Measurements from ENCODE around the gene RFPL1.

The RFPL1 gene

DNA sequence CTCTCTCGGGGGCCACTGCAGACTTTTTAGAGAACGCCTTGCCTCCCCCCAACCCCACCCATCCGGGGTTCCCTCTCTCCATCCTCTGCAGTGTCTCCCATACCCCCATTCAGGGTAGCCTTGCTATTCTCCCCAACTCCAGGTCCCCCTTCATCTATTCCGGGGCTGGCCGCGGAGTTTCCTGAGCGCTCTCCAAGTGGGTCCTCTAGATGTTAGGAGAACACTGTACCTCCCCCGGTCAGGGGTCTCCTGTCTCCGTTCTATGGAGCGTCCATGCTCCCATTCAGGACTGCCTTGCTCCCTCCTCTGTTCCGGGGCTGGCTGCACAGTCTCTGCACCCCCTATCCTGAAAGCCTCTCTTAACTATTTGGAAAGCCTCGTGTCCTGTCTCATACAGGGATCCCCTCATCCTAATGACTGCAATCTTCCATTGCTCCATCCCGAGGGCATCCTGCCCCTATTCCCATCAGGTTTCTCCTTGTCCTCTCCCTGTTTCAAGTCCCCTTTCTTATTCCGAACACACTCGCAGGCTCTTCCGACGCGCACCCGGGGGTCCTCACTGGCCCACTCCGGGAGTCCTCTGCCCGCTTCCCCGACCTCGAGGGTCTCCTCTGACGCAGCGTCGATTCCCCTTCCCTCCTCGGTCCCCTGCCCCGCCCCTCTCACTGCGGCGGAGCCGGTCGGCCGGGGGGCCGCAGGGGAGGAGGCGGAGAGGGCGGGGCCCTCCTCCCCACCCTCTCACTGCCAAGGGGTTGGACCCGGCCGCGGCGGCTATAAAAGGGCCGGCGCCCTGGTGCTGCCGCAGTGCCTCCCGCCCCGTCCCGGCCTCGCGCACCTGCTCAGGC is 41.3 kb downstream of the RFPL1 start, which contains the start of gene NEFH:
Gene NEFH (plus strand): TSS at position 802 of the 845 bp plus-strand sequence. CDS start 45 bp downstream, outside the sequence.
- no peak for DNase-seq

DNA sequence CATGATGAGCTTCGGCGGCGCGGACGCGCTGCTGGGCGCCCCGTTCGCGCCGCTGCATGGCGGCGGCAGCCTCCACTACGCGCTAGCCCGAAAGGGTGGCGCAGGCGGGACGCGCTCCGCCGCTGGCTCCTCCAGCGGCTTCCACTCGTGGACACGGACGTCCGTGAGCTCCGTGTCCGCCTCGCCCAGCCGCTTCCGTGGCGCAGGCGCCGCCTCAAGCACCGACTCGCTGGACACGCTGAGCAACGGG is 41.8 kb downstream of the RFPL1 start:
- DNase-seq: no peak

DNA sequence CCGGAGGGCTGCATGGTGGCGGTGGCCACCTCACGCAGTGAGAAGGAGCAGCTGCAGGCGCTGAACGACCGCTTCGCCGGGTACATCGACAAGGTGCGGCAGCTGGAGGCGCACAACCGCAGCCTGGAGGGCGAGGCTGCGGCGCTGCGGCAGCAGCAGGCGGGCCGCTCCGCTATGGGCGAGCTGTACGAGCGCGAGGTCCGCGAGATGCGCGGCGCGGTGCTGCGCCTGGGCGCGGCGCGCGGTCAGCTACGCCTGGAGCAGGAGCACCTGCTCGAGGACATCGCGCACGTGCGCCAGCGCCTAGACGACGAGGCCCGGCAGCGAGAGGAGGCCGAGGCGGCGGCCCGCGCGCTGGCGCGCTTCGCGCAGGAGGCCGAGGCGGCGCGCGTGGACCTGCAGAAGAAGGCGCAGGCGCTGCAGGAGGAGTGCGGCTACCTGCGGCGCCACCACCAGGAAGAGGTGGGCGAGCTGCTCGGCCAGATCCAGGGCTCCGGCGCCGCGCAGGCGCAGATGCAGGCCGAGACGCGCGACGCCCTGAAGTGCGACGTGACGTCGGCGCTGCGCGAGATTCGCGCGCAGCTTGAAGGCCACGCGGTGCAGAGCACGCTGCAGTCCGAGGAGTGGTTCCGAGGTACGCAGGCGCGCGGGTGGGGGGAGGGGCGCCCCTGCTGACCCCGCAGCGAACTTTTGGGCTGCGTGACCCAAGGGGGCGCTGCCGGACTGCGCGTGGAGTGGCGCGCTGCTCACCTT is 42.3 kb downstream of the RFPL1 start:
- peak; percentile 69 for DNase-seq

DNA sequence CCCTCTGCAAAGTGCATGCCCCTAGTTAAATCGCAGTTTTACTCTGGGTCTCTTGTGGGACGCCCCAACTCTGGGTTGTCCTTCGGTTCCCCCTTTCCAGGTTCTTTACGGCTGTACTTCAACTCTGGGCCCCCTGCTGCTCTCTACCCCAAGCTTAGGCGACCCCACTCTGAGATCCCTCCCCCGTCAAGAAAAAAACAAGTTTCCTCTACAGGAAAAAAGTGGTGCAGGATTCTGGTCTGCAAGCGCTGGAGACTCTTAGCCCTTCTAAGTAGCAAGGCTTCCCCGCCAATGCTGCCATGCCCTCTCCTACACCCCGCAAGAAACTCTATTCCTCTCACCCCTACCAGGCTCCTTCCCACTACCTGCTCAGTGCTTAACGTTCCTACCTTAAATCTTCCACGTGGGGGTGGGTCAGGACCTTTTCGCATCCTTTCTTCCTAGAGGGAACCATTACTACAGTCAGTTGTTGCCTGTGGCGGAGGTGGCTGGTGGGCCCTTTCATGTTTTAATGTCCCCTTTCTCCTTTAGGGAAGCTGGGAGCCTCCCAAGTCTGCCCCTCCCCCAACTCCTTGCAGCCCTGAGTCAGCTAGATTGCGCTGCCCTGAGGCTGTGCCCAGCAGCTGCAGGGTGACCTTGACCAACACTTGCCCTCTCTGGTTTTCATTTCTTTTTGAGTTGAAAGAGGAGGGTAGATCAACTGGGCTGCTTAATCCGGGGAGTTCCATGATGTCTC is 43.0 kb downstream of the RFPL1 start:
- DNase-seq: no peak

DNA sequence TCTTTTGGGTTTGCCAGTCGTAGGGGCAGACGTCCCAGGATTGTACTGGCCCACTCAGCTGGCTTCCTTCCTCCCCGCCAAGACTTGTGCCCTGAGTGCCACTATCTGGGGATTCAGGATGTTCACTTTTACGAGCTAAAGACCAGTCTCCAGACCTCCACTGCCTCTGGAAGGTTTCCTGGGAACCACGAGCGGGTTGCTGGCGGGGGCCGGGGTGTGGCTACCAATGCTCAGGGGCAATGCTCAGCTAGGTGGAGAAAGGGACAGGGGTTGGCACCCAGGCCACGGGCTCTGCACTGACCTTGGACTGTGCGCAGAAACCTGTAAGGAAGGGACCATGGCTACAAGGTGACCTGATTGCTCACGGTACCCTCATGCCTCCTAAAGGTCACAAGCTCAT is 43.9 kb downstream of the RFPL1 start:
- DNase-seq: no peak

DNA sequence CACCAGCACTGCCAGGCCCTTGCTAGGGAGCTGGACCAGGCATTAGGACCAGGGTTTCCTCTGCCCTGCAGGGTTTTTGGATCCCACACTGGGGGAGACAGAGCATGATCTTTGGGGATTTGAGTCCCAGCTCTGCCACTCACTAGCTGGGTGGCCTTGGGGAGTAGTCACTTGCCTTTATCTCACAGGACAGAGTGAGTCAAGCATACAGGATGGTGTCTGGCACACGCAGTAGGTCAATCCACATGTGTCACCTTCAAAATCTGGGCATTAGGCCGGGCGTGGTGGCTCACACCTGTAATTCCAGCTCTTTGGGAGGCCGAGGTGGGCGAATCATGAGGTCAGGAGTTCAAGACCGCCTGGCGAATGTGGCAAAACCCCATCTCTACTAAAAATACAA is 44.3 kb downstream of the RFPL1 start:
- no peak for DNase-seq

DNA sequence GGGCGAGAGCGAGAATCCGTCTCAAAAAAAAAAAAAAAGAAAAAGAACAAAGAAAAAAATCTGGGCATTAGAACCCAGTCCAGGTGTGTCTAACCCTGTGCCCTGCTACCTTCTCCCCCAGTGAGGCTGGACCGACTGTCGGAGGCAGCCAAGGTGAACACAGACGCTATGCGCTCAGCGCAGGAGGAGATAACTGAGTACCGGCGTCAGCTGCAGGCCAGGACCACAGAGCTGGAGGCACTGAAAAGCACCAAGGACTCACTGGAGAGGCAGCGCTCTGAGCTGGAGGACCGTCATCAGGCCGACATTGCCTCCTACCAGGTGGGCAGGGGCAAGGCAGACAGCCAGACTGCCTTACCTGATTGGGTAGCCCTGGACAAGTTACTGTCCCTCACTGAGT is 44.9 kb downstream of the RFPL1 start:
- DNase-seq: no peak

DNA sequence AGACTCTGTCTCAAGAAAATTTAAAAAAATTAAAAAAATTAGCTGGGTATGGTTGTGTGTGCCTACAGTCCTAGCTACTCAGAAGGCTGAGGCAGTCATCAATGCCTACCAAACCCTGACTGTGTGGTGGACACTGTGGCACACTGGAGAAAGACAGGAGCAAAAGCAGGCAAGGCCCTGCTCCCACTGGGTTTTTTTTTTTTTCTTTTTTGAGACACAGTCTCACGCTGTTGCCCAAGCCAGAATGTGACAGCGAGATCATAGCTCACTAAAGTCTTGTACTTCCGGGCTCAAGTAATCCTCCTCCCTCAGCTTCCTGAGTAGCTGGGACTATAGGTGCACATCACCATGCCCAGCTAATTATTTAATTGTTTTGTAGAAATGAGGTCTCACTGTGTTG is 46.3 kb downstream of the RFPL1 start:
- no peak for DNase-seq

DNA sequence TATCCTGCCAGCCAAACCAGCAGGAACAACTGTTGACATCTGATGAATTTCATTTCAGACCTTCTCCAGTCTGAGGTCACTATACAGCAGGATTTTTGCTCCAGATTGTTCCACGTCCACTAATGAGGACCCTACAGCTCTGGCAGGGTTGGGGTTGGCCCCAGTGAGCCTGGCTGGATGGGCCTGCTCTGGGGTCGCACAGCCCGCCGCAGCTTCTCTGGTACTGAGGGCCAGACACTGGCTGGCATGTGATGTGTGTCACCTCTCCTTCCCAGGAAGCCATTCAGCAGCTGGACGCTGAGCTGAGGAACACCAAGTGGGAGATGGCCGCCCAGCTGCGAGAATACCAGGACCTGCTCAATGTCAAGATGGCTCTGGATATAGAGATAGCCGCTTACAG is 47.1 kb downstream of the RFPL1 start:
- DNase-seq: no peak

DNA sequence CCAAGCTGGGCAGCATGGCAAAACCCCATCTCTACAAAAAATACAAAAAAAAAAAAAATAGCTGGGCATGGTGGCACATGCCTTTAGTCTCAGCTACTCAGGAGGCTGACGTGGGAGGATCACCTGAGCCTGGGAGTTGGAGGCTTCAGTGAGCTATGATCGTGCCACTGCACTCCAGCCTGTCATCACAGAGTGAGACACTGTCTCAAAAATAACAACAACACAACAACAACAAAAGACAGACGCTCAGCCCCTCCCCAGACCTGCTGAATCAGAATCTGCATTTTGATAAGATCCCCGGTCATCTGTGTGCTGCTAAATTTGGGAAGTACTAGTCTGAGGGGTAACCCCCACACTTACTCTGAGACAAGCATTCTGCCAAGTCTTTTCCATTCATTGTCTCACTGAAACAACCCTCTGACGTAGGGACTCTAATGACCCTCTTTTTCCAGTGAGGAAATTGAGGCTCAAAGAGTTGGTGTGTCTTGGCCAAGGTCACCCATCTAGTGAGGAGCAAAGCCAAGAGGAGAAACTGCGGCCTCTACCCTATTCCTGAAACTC is 49.1 kb downstream of the RFPL1 start:
- DNase-seq: no peak

- peak; percentile 31 for DNase-seq
Observed at GRCh38 chr22:29489127-29489780, 50.9 kb downstream of the RFPL1 start.

DNA sequence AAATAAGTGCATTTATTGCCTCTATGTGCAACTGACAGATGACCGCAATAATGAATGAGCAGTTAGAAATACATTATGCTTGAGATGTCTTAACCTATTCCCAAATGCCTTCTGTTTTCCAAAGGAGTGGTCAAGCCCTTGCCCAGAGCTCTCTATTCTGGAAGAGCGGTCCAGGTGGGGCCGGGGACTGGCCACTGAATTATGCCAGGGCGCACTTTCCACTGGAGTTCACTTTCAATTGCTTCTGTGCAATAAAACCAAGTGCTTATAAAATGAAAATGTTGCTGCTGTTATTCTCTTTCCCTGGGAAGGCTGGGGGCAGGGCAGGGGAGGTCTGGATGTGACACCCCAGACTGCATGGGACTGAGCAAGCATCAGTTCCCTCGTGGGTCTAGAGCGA is 52.6 kb downstream of the RFPL1 start:
- no peak for DNase-seq
